Upper lobe of right lung (tissue), 1 donor: ENCODE results near the gene CUL1. TPM values are rescaled to one million over a fixed set of nuclear protein-coding genes. Genes with fewer than 3 reads are reported as not detected.

Experiments
- ATAC-seq: fragments of 200-7000 bp; cut with Tn5 transposase; one replicate; pipeline ENCODE4 v1.9.1; 2020; ENCODE audit warnings: mild to moderate bottlenecking, moderate library complexity
- DNase-seq: peaks from one replicate; pipeline ENCODE4 v3.0.0-alpha.2; 2020
- H3K27ac ChIP-seq: fragments of 200-600 bp; one replicate; pipeline ENCODE4 v1.8.0; 2022
- H3K27me3 ChIP-seq: fragments of 200-600 bp; one replicate; pipeline ENCODE4 v1.8.0; 2022; ENCODE audit warnings: mild to moderate bottlenecking
- H3K36me3 ChIP-seq: fragments of 200-600 bp; one replicate; pipeline ENCODE4 v1.8.0; 2022
- H3K4me1 ChIP-seq: fragments of 200-600 bp; one replicate; pipeline ENCODE4 v1.8.0; 2022
- H3K4me3 ChIP-seq: fragments of 200-600 bp; one replicate; pipeline ENCODE4 v1.8.0; 2022; ENCODE audit warnings: mild to moderate bottlenecking
- H3K9me3 ChIP-seq: fragments of 200-600 bp; one replicate; pipeline ENCODE4 v1.8.0; 2022
- intact Hi-C: fragments of 100-400 bp; cut with DNase I; formaldehyde crosslinking; loops from one replicate; pipeline ENCODE4 v1.11.0; 2022
- total RNA-seq: library from RNA; stranded (reverse); fragmentation: NEBNext Ultra II Directional; extraction: Animal tissue kit (Norgen Biotek cat#: 25700); gene quantifications from one replicate; pipeline ENCODE4 v1.2.1, GENCODE V29; 2021
- TF ChIP-seq, protein P1 (sequence below): fragments of 200-600 bp; IDR thresholded peaks from one replicate; pipeline ENCODE4 v1.8.0; 2022; ENCODE audit warnings: antibody characterized with exemption
- donor health status: DM: no; HTN: yes; CAD: no; lungs with severe emphysema.

Gene CUL1
- total RNA-seq, 1 donor from 2014 or later = 44.4 TPM

GRCh38 chr7:148750442-148751355 is 52.0 kb downstream of the CUL1 start:
- no peak for ATAC-seq
- H3K27me3 ChIP-seq = no peaks in the 10 kb centered on the region

GRCh38 chr7:148753224-148753623 is 54.5 kb downstream of the CUL1 start:
- Histone ChIP-seq H3K9me3 (no peaks in the 10 kb centered on the region), H3K27ac (no peak overlapping the region), H3K4me3 (no peak overlapping the region), H3K4me1 (no peaks in the 10 kb centered on the region), H3K36me3 (peaks cover 27% of the 10 kb centered on the region), H3K27me3 (no peaks in the 10 kb centered on the region)
- ATAC-seq (no peak), DNase-seq (no peak)
- TF ChIP-seq, protein P1, sequence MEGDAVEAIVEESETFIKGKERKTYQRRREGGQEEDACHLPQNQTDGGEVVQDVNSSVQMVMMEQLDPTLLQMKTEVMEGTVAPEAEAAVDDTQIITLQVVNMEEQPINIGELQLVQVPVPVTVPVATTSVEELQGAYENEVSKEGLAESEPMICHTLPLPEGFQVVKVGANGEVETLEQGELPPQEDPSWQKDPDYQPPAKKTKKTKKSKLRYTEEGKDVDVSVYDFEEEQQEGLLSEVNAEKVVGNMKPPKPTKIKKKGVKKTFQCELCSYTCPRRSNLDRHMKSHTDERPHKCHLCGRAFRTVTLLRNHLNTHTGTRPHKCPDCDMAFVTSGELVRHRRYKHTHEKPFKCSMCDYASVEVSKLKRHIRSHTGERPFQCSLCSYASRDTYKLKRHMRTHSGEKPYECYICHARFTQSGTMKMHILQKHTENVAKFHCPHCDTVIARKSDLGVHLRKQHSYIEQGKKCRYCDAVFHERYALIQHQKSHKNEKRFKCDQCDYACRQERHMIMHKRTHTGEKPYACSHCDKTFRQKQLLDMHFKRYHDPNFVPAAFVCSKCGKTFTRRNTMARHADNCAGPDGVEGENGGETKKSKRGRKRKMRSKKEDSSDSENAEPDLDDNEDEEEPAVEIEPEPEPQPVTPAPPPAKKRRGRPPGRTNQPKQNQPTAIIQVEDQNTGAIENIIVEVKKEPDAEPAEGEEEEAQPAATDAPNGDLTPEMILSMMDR = no peak
- intact Hi-C loops = no loop called here

More at GRCh38 chr7:148750442-148751355, 52.0 kb downstream of the CUL1 start:
- Histone ChIP-seq H3K9me3 (no peaks in the 10 kb centered on the region), H3K4me3 (no peak overlapping the region), H3K36me3 (peaks cover 9% of the 10 kb centered on the region), H3K4me1 (no peaks in the 10 kb centered on the region), H3K27ac (no peak overlapping the region)
- intact Hi-C loops = no loop called here
- no peak for DNase-seq
- TF ChIP-seq, protein P1 = no peak

DNA sequence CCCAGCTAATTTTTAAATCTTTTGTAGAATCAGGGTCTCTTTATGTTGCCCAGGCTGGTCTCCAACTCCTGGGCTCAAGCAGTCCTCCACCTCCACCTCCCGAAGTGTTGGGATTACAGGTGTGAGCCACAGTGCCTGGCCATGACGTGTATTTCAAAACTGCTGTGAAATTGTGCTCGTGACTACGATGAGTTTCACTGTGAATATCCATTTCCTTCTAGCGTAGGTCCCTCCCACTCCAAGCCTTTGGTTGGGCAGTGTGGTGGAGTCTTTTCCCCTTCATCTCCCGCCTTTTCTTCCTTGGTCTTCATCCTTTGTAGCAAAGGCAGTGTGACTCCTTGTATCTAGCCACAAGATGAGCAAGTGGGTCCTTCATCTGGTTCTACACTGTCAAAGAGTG is 56.2 kb downstream of the CUL1 start:
- Histone ChIP-seq H3K36me3 (peaks cover 40% of the 10 kb centered on the region), H3K27me3 (no peaks in the 10 kb centered on the region), H3K4me1 (no peaks in the 10 kb centered on the region), H3K9me3 (no peaks in the 10 kb centered on the region), H3K27ac (no peak overlapping the region), H3K4me3 (no peak overlapping the region)
- ATAC-seq = no peak
- DNase-seq = no peak
- TF ChIP-seq, protein P1 = no peak
- intact Hi-C loops = no loop called here

DNA sequence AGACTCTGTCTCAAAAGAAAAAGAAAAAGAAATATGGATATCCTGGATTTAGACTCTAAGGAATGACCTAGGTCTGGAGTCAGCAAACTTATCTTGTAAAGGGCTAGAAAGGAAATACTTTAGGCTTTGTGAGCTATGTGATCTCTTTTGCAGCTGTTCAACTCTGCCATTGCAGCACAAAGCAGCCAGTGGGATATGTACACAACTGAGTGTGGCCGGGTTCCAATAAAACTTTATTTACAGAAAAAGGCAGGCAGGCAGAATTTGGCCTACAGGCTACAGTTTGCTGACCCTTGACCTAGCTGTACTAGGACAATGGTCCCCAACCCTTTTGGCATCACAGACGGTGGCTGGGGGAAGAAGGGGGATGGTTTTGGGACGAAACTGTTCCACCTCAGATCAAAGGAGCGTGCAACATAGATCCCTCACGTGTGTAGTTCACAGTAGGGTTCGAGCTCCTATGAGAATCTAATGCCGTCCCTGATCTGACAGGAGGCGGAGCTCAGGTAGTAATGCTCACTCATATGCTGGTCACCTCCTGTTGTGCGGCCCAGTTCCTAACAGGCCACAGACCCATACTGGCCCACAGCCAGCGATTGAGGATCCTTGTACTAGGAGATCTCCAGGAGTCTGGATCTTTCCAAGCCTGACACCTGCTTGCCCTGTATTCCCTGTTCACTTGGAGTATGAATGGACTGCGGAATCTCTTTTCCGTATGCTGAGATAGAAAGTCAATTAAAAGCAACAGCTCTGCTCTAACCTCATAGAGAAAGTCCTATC is 63.0 kb downstream of the CUL1 start:
- H3K27ac ChIP-seq = no peak overlapping the region
- no peak overlapping the region for H3K4me3 ChIP-seq
- TF ChIP-seq, protein P1 = no peak
- no peaks in the 10 kb centered on the region for H3K4me1 ChIP-seq
- ATAC-seq (no peak), DNase-seq (no peak)
- no peaks in the 10 kb centered on the region for H3K27me3 ChIP-seq
- peaks cover 70% of the 10 kb centered on the region for H3K36me3 ChIP-seq
- intact Hi-C loops = no loop called here
- H3K9me3 ChIP-seq = no peaks in the 10 kb centered on the region

DNA sequence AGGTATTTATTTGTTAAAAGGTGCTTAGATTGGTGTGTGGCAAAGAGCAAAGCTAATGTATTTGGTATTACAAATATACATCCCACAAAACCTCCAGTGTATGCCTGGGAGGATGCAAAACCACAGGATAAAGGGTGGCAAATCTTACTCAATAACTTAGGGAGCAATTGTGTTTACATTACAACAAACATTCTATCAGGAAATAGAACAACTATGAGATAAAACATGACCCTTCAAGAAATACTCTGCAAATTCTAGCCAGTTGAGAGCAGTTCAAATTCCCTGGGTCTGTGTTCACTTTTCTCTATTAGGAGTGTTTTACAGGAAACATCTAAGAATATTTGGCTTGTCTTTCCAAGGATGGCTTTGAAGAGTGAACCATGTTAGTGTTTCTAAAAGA is 64.9 kb downstream of the CUL1 start:
- no peak for ATAC-seq
- H3K36me3 ChIP-seq = peaks cover 73% of the 10 kb centered on the region
- H3K27ac ChIP-seq = no peak overlapping the region
- H3K4me3 ChIP-seq = no peak overlapping the region
- no peak for DNase-seq
- intact Hi-C loops = no loop called here
- TF ChIP-seq, protein P1 = no peak
- no peaks in the 10 kb centered on the region for H3K4me1 ChIP-seq
- H3K9me3 ChIP-seq = no peaks in the 10 kb centered on the region
- no peaks in the 10 kb centered on the region for H3K27me3 ChIP-seq
